Activated CD4-positive, alpha-beta T cell treated with anti-CD3 and anti-CD28 coated beads for 4 hours (primary cell): Measurements from ENCODE around the gene MYCBP.
A peak's percentile ranks its signal among the peaks of the same experiment; 100 is the strongest.
"Not testable (repeated sequence)": the region's sequence is repeated elsewhere in the genome, so short reads cannot be mapped to it uniquely, and the experiment has no call there.

Experiments used
- DNase-seq, 2 donors: peaks; one replicate each; pipeline ENCODE4 v3.0.0-alpha.2; 2020

MYCBP gene

GRCh38 chr1:38865112-38865715 is 7.9 kb downstream of the MYCBP start:
- DNase-seq = no peak

GRCh38 chr1:38860454-38860795 is 12.7 kb downstream of the MYCBP start:
- DNase-seq = no peak

GRCh38 chr1:38859561-38860453 is 13.3 kb downstream of the MYCBP start, which contains the start of gene RRAGC:
TSS of gene RRAGC (minus strand) at chr1:38859772. CDS start at chr1:38859646, 126 bp downstream.
- DNase-seq = peak; percentile 97

- peak; percentile 32 to 42 for DNase-seq
Observed at GRCh38 chr1:38858833-38859560, 14.2 kb downstream of the MYCBP start.

GRCh38 chr1:38852780-38853179 is 20.4 kb downstream of the MYCBP start:
- no peak for DNase-seq

GRCh38 chr1:38848071-38848470 is 25.1 kb downstream of the MYCBP start:
- no peak for DNase-seq

GRCh38 chr1:38846210-38846609 is 26.9 kb downstream of the MYCBP start:
- DNase-seq = no peak

- DNase-seq = not testable (repeated sequence)
Observed at GRCh38 chr1:38845088-38845487, 28.1 kb downstream of the MYCBP start.

GRCh38 chr1:38840281-38840680 is 32.9 kb downstream of the MYCBP start:
- DNase-seq = no peak

- DNase-seq = no peak
Observed at GRCh38 chr1:38839363-38839762, 33.8 kb downstream of the MYCBP start.

GRCh38 chr1:38836316-38836715 is 36.8 kb downstream of the MYCBP start:
- not testable (repeated sequence) for DNase-seq

GRCh38 chr1:38834937-38835827 is 38.0 kb downstream of the MYCBP start:
- DNase-seq = peak; percentile 40 to 61

GRCh38 chr1:38834221-38834782 is 38.8 kb downstream of the MYCBP start:
- no peak for DNase-seq

- DNase-seq = no peak
Observed at GRCh38 chr1:38833146-38833545, 40.0 kb downstream of the MYCBP start.

GRCh38 chr1:38832370-38832734 is 40.8 kb downstream of the MYCBP start:
- DNase-seq = no peak

GRCh38 chr1:38831731-38832369 is 41.3 kb downstream of the MYCBP start:
- no peak for DNase-seq

GRCh38 chr1:38829368-38829767 is 43.8 kb downstream of the MYCBP start:
- no peak for DNase-seq

- no peak for DNase-seq
Observed at GRCh38 chr1:38827318-38827717, 45.8 kb downstream of the MYCBP start.

GRCh38 chr1:38826886-38827285 is 46.3 kb downstream of the MYCBP start:
- DNase-seq = no peak

GRCh38 chr1:38826262-38826661 is 46.9 kb downstream of the MYCBP start:
- DNase-seq = no peak

GRCh38 chr1:38820860-38821259 is 52.3 kb downstream of the MYCBP start:
- DNase-seq = no peak

GRCh38 chr1:38819516-38819915 is 53.6 kb downstream of the MYCBP start:
- DNase-seq = no peak
